KMS-11 (cell line): ENCODE measurements around the gene CD46.

ENCODE experiments used
- H2AFZ ChIP-seq: fragments of 200-600 bp; sonication (generic); 2 replicates; pipeline ENCODE4 v1.6.1; 2016; ENCODE audit warnings: antibody characterized with exemption, mixed run types, low read depth
- H3K27ac ChIP-seq: fragments of 200-600 bp; sonication (generic); 2 replicates; pipeline ENCODE4 v1.6.1; 2016; ENCODE audit warnings: mild to moderate bottlenecking, mixed run types
- H3K27me3 ChIP-seq: fragments of 200-600 bp; sonication (generic); 2 replicates; pipeline ENCODE4 v1.6.1; 2017; ENCODE audit warnings: mild to moderate bottlenecking, low read depth, mixed run types, moderate library complexity; ENCODE audit not compliant: insufficient read depth
- H3K36me3 ChIP-seq: fragments of 200-600 bp; sonication (generic); 2 replicates; pipeline ENCODE4 v1.6.1; 2017; ENCODE audit warnings: mild to moderate bottlenecking, mixed run types; ENCODE audit not compliant: insufficient read depth
- H3K4me1 ChIP-seq: fragments of 200-600 bp; sonication (generic); 2 replicates; pipeline ENCODE4 v1.6.1; 2016; ENCODE audit warnings: mild to moderate bottlenecking, low read depth, mixed run types; ENCODE audit not compliant: poor library complexity, severe bottlenecking
- H3K4me2 ChIP-seq: fragments of 200-600 bp; sonication (generic); 2 replicates; pipeline ENCODE4 v1.7.0; 2016; ENCODE audit warnings: mild to moderate bottlenecking, mixed run types
- H3K4me3 ChIP-seq: fragments of 200-600 bp; sonication (generic); IDR thresholded peaks from 2 replicates; pipeline ENCODE4 v1.6.1; 2017; ENCODE audit warnings: low read depth, low read length, mixed read lengths; ENCODE audit not compliant: insufficient read depth
- H3K79me2 ChIP-seq: fragments of 200-600 bp; sonication (generic); 2 replicates; pipeline ENCODE4 v1.6.1; 2016; ENCODE audit warnings: low read depth, mixed run types; ENCODE audit not compliant: insufficient read depth
- H3K9ac ChIP-seq: fragments of 200-600 bp; sonication (generic); 2 replicates; pipeline ENCODE4 v1.6.1; 2016; ENCODE audit warnings: mild to moderate bottlenecking, mixed run types
- H4K20me1 ChIP-seq: fragments of 200-600 bp; sonication (generic); 2 replicates; pipeline ENCODE4 v1.6.1; 2016; ENCODE audit warnings: mild to moderate bottlenecking, mixed run types; ENCODE audit not compliant: insufficient read depth
- CTCF ChIP-seq: fragments of 200-600 bp; sonication (generic); conservative IDR thresholded peaks from 2 replicates; pipeline ENCODE4 v1.6.1; 2017; ENCODE audit warnings: low read depth, mild to moderate bottlenecking, antibody characterized with exemption, low read length, moderate library complexity, mixed read lengths

Gene CD46

GRCh38 chr1:207755846-207756693 is 4.2 kb downstream of the CD46 start:
- H3K4me3 ChIP-seq = no peak overlapping the region
- no peak overlapping the region for H3K9ac ChIP-seq
- H3K4me2 ChIP-seq = no peak overlapping the region
- H4K20me1 ChIP-seq = peaks cover 7% of the 10 kb centered on the region; the same call in 1 of the 2 replicates
- H3K27ac ChIP-seq = no peak overlapping the region
- peaks cover 38% of the 10 kb centered on the region for H3K4me1 ChIP-seq
- H2AFZ ChIP-seq = no peak overlapping the region
- H3K79me2 ChIP-seq = peaks cover 55% of the 10 kb centered on the region
- no peak for TF ChIP-seq CTCF
- H3K36me3 ChIP-seq = peaks cover 5% of the 10 kb centered on the region; the same call in 1 of the 2 replicates
- H3K27me3 ChIP-seq = no peaks in the 10 kb centered on the region

GRCh38 chr1:207762622-207763021 is 10.8 kb downstream of the CD46 start:
- no peaks in the 10 kb centered on the region for H4K20me1 ChIP-seq
- no peak for TF ChIP-seq CTCF
- H3K27ac ChIP-seq = no peak overlapping the region
- no peak overlapping the region for H3K9ac ChIP-seq
- peaks cover 9% of the 10 kb centered on the region; the same call in 1 of the 2 replicates for H3K36me3 ChIP-seq
- peaks cover 2% of the 10 kb centered on the region for H3K4me1 ChIP-seq
- no peaks in the 10 kb centered on the region for H3K27me3 ChIP-seq
- no peak overlapping the region for H3K4me3 ChIP-seq
- H2AFZ ChIP-seq = no peak overlapping the region
- no peaks in the 10 kb centered on the region for H3K79me2 ChIP-seq
- H3K4me2 ChIP-seq = no peak overlapping the region

GRCh38 chr1:207763091-207763490 is 11.2 kb downstream of the CD46 start:
- H3K4me2 ChIP-seq = no peak overlapping the region
- TF ChIP-seq CTCF = no peak
- H3K4me1 ChIP-seq = peaks cover 5% of the 10 kb centered on the region
- no peaks in the 10 kb centered on the region for H3K27me3 ChIP-seq
- no peaks in the 10 kb centered on the region for H4K20me1 ChIP-seq
- H3K9ac ChIP-seq = no peak overlapping the region
- no peak overlapping the region for H3K4me3 ChIP-seq
- peaks cover 9% of the 10 kb centered on the region; the same call in 1 of the 2 replicates for H3K36me3 ChIP-seq
- no peak overlapping the region for H2AFZ ChIP-seq
- no peak overlapping the region for H3K27ac ChIP-seq
- H3K79me2 ChIP-seq = no peaks in the 10 kb centered on the region

- H3K36me3 ChIP-seq = peaks cover 9% of the 10 kb centered on the region; the same call in 1 of the 2 replicates
- no peak overlapping the region for H3K27ac ChIP-seq
- TF ChIP-seq CTCF = no peak
- H4K20me1 ChIP-seq = no peaks in the 10 kb centered on the region
- no peak overlapping the region for H2AFZ ChIP-seq
- H3K4me2 ChIP-seq = no peak overlapping the region
- no peak overlapping the region for H3K4me3 ChIP-seq
- H3K9ac ChIP-seq = no peak overlapping the region
- no peaks in the 10 kb centered on the region for H3K79me2 ChIP-seq
- H3K27me3 ChIP-seq = no peaks in the 10 kb centered on the region
- H3K4me1 ChIP-seq = peaks cover 14% of the 10 kb centered on the region
These were observed 12.1 kb downstream of the CD46 start for GRCh38 chr1:207763972-207764371.
